IPS DF 19.7 (cell line): ENCODE measurements around the gene ITPR2.
A peak's percentile ranks its signal among the peaks of the same experiment; 100 is the strongest.
"Not testable (repeated sequence)": the region's sequence is repeated elsewhere in the genome, so short reads cannot be mapped to it uniquely, and the experiment has no call there.

ENCODE experiments used
- DNase-seq: peaks from one replicate; pipeline ENCODE4 v3.0.0-alpha.2; 2013; ENCODE audit warnings: low read depth, low spot score

The ITPR2 gene

DNA sequence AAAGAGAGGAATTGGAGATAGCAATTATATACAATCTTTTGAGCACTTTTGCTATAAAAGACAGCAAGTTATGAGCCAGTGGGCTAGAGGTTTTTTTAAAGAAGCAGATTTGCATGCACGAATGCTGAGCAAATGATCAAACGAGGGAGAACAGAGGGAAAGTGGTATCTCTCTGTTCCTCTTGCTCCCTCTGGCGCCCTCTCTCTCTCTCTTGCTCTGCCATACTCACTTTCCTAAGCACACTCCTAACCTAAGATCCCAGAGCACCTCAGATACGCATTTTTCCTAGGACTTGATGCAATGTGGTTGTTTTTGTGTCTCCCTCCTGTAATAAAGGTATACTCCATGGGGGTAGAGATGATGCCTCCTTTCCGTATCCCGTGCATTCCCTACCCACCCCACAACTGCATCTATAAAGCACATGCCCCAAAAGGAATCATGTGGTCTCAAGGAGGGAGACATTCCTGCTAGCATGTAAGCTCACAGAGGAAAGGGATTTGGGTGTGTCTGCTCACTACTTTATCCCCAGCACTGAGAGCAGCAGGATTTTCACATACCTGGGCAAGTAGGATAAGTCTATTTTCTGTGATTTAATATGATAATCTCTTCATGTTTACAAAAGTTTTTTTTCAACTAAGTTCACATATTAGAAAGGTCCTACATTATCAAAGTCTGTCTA, 367.4 kb downstream of the ITPR2 start:
- DNase-seq: no peak

GRCh38 chr12:26461776-26462175, 371.2 kb downstream of the ITPR2 start:
- no peak for DNase-seq

DNA sequence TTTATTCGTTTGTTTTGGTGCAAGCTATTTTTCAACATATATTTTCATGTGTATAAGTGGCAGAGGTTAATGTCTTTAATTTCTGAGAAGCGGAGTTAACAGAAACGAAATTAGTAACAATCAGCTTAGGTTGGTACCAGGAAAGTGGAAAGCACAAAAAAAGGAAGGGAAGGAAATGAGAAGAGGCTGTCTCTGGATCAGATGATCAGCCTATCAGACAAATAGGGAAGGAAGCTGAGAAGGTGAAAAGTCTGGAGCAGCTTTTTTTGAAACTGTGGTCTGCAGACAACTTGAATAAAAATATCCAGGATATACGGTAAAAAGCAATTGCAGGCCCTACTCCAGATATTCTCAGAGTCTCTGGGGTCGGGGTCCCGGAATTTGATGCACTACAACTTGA, 372.6 kb downstream of the ITPR2 start:
- no peak for DNase-seq

- DNase-seq: no peak
Observed at GRCh38 chr12:26455936-26456574, 376.9 kb downstream of the ITPR2 start.

DNA sequence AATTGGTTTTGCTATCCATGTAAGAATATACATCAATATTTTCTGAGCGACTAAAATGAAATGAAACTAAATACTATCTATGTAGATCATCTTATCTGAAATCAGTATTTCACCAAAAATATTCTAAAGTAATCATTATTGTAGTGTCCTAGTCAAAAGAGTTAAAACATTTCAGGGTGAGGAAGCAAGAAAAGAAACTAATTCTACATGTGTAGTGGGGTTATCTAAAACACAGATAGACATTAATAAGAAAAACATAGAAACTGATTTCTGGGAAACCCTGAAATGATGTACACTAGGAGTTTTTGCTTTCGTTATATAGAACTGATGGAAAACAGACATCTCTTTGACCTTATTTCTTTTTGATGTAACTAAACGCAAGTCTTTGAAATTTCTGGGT, 379.7 kb downstream of the ITPR2 start:
- no peak for DNase-seq

GRCh38 chr12:26452511-26452910, 380.5 kb downstream of the ITPR2 start:
- no peak for DNase-seq

GRCh38 chr12:26451763-26452162, 381.2 kb downstream of the ITPR2 start:
- DNase-seq: no peak

- no peak for DNase-seq
Observed at GRCh38 chr12:26445909-26446308, 387.1 kb downstream of the ITPR2 start.

GRCh38 chr12:26443309-26443708, 389.7 kb downstream of the ITPR2 start:
- DNase-seq: no peak

DNA sequence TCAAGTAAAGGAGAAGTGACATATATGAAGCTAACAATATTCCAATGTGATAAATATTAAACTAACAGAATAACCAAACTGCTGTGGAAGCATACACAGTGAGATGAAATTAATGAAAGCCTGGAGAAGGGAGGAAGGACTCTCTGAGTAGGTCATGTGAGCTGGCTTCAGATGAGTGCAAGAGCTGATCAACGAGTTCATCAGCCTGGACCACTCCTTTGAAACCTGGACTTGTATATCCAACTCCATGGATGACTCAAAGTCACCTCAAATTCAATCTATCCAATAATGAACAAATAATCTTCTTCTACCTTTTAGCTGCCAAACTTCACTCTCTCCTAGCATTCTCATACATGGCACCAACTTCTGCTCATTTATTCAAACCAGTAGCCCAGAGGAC, 391.6 kb downstream of the ITPR2 start:
- no peak for DNase-seq

DNA sequence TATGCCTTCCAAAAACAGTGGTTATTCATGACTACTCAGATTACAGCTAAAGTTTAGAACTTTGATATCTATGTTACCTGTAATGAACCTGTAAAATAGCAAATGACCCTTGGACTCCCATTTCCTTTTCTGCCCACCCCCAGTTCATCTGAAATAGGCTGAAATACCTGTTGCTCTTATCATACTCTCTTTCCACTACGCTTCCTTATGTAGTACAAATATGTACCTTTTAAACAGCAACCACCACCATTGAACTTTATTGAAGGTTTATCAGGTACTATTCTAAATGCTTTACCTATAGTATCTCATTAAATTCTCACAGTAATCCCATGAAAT, 398.0 kb downstream of the ITPR2 start:
- DNase-seq: no peak

GRCh38 chr12:26434299-26435068, 398.5 kb downstream of the ITPR2 start:
- peak; percentile 9 for DNase-seq

DNA sequence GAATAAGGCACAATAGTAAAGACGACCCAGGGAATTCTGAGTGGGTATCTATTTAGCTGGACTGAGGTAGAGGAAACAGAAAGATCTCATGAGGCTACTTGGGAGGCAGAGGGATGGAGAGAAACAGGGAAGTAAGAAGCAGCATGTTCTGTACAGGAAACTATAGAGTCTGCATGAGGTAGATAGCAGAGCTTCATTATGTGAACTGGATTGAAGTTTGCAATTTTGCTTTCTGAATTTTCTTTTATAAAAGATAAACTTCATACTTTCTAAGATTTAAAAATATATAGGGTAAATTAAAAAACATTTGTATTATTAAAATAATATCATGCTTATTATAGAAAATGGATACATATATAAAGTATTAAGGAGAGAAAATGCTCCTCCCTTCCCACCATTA, 399.3 kb downstream of the ITPR2 start:
- not testable (repeated sequence) for DNase-seq

DNA sequence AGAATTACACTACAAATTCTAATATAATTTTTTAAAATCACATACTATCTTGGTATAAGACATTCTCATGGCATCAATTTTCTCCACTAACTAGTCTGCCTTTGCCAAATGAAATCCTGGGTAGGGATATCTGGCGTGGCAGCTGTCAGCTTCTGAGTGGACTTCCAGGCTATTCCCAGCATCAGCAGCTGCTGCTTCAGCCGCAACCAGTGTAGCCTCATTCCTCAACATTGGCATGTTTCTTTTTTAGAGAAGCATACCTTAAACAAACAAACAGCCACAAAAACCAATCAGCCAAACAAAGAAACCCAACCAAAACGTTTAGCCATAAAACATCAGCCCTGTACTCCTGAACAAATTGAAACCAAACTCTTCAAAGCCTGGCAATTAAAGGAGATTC, 401.8 kb downstream of the ITPR2 start:
- no peak for DNase-seq

DNA sequence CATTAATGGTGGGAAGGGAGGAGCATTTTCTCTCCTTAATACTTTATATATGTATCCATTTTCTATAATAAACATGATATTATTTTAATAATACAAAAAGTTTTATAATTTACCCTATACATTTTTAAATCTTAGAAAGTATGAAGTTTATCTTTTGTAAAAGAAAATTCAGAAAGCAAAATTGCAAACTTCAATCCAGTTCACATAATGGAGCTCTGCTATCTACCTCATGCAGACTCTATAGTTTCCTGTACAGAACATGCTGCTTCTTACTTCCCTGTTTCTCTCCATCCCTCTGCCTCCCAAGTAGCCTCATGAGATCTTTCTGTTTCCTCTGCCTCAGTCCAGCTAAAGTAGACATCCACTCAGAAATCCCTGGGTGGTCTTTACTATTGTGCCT, 402.4 kb downstream of the ITPR2 start:
- DNase-seq: not testable (repeated sequence)

DNA sequence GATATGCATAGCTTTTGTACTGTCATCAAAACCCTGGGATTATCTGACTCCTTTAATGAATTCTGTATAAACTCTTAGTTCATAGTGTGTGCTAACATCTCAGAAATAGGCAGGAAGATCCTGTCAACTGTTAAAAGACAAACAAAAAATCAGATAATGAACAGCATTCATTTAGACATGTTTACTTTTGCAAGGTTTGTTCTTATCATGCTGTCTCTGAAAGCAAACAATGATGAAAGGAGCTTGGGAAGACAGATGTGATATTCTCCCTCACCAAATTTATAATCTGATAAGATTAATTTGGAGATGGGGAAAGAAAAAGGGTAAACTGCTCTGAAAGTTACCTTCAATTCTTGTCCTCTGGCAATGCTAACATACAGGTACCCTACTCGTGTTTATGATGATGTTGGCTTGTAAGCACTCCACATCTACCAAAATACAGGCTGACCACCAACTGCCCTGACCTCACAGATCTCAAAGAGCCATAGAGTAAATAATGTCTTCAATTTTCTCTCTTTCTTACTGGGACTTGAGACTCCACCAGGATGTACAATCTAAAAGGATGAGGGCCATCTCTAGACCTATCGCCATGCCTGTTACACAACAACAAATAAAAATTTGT, 403.8 kb downstream of the ITPR2 start:
- DNase-seq: no peak

GRCh38 chr12:26428420-26428819, 404.6 kb downstream of the ITPR2 start:
- DNase-seq: no peak

DNA sequence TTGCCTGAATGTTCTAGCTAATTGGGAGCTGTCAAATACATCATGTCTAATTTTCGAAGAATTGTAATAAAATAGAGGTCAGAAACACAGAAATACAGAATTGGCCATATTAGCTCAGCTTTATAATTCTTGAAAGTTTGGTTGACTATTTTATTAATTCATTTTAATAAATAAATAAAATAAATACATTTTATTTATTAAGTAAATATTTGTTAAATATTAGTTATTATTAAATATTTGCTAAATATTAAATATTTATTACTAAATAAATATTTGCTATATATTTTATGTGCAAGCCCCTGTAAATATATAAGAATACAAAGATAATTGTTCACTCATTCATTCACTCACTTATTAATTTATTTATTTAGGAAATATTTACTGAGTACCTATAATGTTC, 406.3 kb downstream of the ITPR2 start:
- DNase-seq: no peak

GRCh38 chr12:26425587-26426260, 407.3 kb downstream of the ITPR2 start:
- DNase-seq: no peak

GRCh38 chr12:26422839-26423398, 410.1 kb downstream of the ITPR2 start:
- DNase-seq: no peak

- no peak for DNase-seq
Observed at GRCh38 chr12:26416550-26416949, 416.4 kb downstream of the ITPR2 start.

- DNase-seq: no peak
Observed at GRCh38 chr12:26410689-26411088, 422.3 kb downstream of the ITPR2 start.
